ENCODE results near the gene TTC3.

DNA sequence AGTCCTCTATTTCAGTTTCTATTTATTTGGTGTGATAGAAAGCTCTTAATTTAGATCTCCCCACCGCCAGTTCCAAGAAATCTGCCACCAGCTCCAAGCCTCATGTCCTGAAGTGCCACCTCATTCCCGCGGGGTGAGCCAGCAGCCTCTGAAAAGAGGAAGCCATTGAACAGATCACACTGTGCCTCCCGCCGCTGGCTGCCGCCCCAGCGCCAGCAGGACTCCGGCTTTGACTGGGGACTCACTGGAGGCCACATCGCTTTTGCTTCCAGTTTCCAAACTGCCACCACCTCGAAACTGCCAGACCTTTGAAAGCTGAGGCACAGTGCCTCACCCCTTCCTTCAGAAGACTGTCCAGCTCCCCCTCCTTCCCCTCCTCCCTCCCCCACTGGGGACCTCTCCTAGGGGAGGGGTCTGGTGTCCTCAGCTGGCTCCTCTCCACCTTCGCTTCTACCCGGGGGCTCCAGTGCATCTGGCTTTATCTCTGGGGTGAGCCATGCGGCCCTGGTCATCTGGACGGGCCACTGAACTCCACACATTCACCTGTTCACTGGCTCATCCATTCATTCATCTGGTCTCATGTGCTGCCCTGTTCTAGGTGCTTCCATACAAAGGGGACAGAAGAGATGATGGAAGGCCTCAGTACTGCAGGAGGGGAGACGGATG is 135.1 kb downstream of the TTC3 start:
- TF ChIP-seq POLR2A (IDR thresholded peaks at IDR 0.05) (no peak), EP300 (IDR thresholded peaks at IDR 0.05) (no peak)
- TF ChIP-seq, protein P1, sequence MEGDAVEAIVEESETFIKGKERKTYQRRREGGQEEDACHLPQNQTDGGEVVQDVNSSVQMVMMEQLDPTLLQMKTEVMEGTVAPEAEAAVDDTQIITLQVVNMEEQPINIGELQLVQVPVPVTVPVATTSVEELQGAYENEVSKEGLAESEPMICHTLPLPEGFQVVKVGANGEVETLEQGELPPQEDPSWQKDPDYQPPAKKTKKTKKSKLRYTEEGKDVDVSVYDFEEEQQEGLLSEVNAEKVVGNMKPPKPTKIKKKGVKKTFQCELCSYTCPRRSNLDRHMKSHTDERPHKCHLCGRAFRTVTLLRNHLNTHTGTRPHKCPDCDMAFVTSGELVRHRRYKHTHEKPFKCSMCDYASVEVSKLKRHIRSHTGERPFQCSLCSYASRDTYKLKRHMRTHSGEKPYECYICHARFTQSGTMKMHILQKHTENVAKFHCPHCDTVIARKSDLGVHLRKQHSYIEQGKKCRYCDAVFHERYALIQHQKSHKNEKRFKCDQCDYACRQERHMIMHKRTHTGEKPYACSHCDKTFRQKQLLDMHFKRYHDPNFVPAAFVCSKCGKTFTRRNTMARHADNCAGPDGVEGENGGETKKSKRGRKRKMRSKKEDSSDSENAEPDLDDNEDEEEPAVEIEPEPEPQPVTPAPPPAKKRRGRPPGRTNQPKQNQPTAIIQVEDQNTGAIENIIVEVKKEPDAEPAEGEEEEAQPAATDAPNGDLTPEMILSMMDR (IDR thresholded peaks at IDR 0.05): no peak
